Brain microvascular endothelial cell (primary cell): ENCODE results near the gene ABCF3.
A peak's percentile ranks its signal among the peaks of the same experiment; 100 is the strongest.

Experiments used
- DNase-seq: peaks from one replicate; pipeline ENCODE4 v3.0.0-alpha.2; 2020
- H3K27ac ChIP-seq: fragments of 250-450 bp; sonication (Bioruptor Pico); 2 replicates; pipeline ENCODE4 v1.5.1; 2020; ENCODE audit warnings: mild to moderate bottlenecking, moderate library complexity
- H3K27me3 ChIP-seq: fragments of 250-450 bp; sonication (Bioruptor Pico); replicated peaks from 2 replicates; pipeline ENCODE4 v1.5.1; 2020; ENCODE audit warnings: mild to moderate bottlenecking
- H3K36me3 ChIP-seq: fragments of 250-450 bp; sonication (Bioruptor Pico); replicated peaks from 2 replicates; pipeline ENCODE4 v1.5.1; 2020; ENCODE audit warnings: mild to moderate bottlenecking
- H3K4me3 ChIP-seq: 2 replicates; pipeline ENCODE4 v1.5.1; 2011; ENCODE audit warnings: low read depth, mild to moderate bottlenecking, control low read depth, low read length, moderate library complexity
- CTCF ChIP-seq: IDR thresholded peaks from 2 replicates; pipeline ENCODE4 v1.5.1; 2011; ENCODE audit warnings: low read depth, mild to moderate bottlenecking, moderate library complexity, low read length, control low read depth, inconsistent platforms; ENCODE audit errors: missing control alignments
- in situ Hi-C: cut with HindIII; loops from 2 replicates; pipeline ENCODE4 v1.10.0; 2017; ENCODE audit warnings: low sequenced_read_pairs, low pct_ligation_motif_present

The ABCF3 gene

GRCh38 chr3:184169896-184170875 lies 15.8 kb upstream of the ABCF3 start:
- Histone ChIP-seq H3K27ac (no peak overlapping the region), H3K27me3 (no peaks in the 10 kb centered on the region), H3K36me3 (peaks cover 63% of the 10 kb centered on the region), H3K4me3 (no peak overlapping the region)
- no peak for TF ChIP-seq CTCF
- no peak for DNase-seq
- in situ Hi-C loops, result no loop called here

GRCh38 chr3:184171562-184171961 lies 14.4 kb upstream of the ABCF3 start:
- no peaks in the 10 kb centered on the region for H3K27me3 ChIP-seq
- H3K36me3 ChIP-seq, result peaks cover 49% of the 10 kb centered on the region
- peak; percentile 79 for DNase-seq
- no peak for TF ChIP-seq CTCF
- H3K27ac ChIP-seq, result peak overlapping the region; percentile 91
- in situ Hi-C loops, result no loop called here
- no peak overlapping the region for H3K4me3 ChIP-seq

GRCh38 chr3:184172681-184173373 lies 13.2 kb upstream of the ABCF3 start:
- in situ Hi-C loops, result no loop called here
- H3K4me3 ChIP-seq, result no peak overlapping the region
- no peak for TF ChIP-seq CTCF
- H3K36me3 ChIP-seq, result peaks cover 46% of the 10 kb centered on the region
- H3K27me3 ChIP-seq, result no peaks in the 10 kb centered on the region
- H3K27ac ChIP-seq, result peak overlapping the region; percentile 91
- peak; percentile 92 for DNase-seq

- no peak overlapping the region for H3K4me3 ChIP-seq
- peak overlapping the region; percentile 91 for H3K27ac ChIP-seq
Measured at GRCh38 chr3:184173374-184173722, 12.7 kb upstream of the ABCF3 start.

GRCh38 chr3:184174284-184174645 lies 11.7 kb upstream of the ABCF3 start:
- no peak overlapping the region for H3K4me3 ChIP-seq
- in situ Hi-C loops, result no loop called here
- DNase-seq, result no peak
- peaks cover 50% of the 10 kb centered on the region for H3K36me3 ChIP-seq
- no peaks in the 10 kb centered on the region for H3K27me3 ChIP-seq
- no peak for TF ChIP-seq CTCF
- peak overlapping the region; percentile 91 for H3K27ac ChIP-seq

More at GRCh38 chr3:184173374-184173722, 12.7 kb upstream of the ABCF3 start:
- no peak for TF ChIP-seq CTCF
- in situ Hi-C loops, result no loop called here
- no peak for DNase-seq
- Histone ChIP-seq H3K36me3 (peaks cover 47% of the 10 kb centered on the region), H3K27me3 (no peaks in the 10 kb centered on the region)
